Smooth muscle cell of the brain vasculature (primary cell): ENCODE data around the gene ENTPD7.

ENCODE experiments used
- DNase-seq: peaks from one replicate; pipeline ENCODE4 v3.0.0-alpha.2; 2012; ENCODE audit warnings: low read depth, low spot score

Gene ENTPD7

DNA sequence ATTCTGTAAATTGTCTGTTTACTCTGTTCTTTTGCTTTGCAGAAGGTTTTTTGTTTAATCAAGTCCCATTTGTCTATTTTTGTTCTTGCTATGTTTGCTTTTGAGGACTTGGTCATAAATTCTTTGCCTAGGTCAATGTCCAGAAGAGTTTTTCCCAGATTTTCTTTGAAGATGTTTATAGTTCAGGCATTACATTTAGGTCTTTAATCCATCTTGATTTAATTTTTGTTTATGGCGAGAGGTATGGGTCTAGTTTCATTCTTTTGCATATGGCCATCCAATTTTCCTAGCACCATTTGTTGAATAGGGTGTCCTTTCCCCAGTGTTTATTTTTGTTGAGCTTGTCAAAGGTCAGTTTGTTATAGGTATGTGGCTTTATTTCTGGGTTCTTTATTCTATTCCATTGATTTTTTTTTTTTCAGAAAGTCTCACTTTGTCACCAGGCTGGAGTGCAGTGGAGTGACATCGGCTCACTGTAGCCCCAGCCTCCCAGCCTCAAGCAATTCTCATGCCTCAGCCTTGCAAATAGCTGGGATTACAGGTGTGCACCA is 11.6 kb upstream of the ENTPD7 start:
- DNase-seq: no peak

DNA sequence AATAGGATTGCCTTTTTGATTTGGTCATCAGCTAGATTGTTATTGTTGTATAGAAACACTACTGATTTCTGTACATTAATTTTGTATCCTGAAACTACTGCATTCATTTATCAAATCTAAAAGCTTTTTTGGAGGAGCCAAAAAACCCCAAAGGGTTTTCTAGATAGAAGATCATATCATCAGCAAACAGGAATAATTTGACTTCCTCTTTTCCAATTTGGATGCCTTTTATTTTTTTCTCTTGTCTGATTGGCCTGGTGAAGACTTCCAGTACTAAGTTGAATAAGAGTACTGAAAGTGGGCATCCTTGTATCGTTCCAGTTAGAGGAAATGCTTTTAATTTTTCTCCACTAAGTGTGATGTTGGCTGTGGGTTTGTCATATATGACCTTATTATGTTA is 10.6 kb upstream of the ENTPD7 start:
- no peak for DNase-seq

DNA sequence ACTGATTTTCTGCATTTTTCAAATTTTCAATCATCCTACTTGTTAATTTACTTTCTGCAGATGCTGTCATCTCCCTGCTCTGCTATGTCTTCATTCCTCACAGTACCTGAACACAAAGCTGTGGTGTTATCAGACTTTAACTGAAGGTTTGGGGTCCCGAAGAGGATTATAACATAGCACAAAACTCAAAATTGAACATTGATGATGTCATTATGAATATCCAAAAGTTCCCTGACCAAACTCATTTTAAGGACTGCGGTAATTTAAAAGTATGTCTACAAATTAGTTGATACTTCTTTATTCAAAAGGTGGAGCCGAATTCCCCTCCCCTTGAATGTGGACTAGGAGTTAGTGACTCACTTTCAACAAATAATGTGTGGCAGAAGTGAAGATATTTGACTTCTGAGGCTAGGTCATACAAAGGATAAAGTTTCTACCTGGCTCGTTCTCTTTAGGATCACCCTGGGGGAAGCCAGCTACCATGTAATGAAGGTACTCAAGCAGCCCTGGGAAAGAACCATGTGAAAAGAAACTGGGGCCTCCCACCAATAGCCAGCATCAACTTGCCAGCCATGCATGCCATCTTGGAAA is 6.4 kb upstream of the ENTPD7 start:
- DNase-seq: no peak

DNA sequence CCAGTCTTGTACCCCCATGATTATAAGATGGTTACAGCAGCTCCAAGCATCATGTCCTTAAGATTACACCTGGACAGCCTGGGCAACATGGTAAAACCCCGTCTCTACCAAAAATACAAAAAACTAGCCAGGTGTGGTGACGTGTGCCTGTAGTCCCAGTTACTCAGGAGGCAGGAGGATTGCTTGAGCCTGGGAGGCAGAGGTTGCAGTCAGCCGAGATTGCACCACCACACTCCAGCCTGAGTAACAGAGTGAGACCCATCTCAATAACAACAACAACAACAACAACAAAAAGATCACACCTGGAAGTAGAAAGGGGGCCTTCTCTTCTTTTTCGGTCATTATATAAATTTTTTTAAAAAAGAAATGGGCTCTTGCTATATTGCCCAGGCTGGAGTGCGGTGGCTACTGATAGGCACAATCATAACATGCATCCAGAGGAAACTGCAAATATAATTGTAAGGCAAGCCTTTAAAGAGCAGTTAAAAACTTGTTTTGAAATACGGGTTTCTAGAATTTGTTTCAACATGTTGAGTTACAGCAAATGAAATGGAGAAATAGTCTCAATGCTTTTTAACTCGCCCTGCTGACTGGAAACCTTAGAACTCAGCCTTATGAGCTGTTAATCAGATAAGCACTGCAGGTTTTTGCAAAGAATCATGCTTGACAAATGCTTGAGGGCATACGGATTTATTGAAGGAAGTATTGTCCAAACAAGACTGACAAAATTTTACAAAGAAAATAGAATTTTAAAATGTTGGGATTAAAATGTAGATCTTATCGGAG is 4.7 kb upstream of the ENTPD7 start:
- no peak for DNase-seq

DNA sequence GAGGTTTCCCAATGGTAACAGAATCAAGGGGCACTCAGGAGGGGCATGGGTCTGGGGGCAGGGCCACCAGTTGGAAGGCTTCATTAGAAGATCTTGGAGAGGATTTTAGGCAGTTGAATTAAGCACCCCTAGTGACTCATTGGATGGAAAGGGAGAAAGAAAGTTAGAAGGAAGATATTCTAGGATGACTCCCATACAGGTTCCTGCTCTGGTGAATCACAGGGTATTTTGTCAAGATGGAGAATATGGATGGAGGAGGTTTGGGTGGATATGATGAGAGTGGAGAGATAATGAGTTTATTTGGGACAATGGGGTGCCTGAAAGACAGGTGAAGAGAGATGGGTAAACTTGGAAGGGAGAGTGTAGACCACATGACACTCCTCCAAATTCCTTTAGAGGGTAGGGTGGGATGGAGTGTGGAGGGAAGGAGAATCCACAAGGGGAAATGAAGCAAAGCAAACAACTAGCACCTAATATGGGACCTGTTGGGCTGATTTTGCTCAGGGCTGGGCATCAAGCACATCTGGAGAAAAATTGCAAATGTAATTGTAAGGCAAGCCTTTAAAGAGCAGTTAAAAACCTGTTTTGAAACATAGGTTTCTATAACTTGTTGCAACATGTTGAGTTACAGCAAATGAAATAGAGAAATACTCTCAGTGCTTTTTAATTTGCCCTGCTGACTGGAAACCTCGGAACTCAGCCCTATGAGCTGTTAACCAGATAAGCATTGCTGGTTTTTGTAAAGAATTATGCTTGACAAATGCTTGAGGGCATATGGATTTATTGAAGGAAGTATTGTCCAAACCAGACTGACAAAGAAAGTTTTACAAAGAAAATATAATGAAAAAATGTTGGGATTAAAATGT is 2.9 kb upstream of the ENTPD7 start:
- no peak for DNase-seq

DNA sequence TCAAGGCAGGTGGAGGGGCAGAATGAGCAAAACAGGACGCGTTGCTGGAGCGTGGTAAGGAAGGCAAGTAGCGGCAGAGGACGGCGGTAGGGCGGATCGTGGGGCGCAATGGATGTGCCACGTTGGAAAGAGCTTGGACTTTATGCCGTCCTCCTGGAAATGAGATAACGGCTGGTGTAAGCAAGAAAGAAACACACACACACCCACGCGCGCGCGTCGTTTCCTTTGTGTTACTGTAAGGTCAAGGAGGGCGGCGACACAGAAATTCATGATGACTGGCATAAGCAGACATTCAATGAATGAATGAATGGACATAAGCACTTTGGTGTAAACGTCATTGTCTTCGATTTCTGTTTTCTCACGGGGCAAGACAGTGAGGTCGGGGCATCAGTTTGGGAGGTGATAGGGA is 683 bp upstream of the ENTPD7 start:
- no peak for DNase-seq

DNA sequence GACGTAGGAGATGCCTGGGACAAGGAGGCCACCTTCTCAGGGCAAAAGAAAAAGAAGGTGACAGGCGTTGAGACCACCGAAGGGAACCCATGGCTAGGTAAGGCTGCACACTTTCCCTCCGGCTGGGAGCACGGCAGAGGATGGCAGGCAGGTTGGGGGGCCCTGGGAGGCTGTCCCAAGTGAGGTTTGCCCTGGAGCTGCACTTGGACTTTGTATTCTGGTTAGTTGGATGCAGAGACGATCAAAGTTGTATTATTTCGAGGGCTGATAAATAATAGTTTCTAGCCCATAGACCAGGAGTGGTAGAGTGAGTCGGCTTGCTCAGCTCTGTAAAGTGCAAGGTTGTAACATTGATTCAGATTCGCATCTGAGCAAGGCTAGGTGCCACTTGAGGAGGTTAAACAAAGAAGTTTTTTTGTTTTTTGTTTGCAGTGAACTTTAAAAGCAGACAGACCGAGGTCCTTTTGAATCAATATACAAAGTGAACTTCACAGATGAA is 608 bp downstream of the ENTPD7 start:
- no peak for DNase-seq

DNA sequence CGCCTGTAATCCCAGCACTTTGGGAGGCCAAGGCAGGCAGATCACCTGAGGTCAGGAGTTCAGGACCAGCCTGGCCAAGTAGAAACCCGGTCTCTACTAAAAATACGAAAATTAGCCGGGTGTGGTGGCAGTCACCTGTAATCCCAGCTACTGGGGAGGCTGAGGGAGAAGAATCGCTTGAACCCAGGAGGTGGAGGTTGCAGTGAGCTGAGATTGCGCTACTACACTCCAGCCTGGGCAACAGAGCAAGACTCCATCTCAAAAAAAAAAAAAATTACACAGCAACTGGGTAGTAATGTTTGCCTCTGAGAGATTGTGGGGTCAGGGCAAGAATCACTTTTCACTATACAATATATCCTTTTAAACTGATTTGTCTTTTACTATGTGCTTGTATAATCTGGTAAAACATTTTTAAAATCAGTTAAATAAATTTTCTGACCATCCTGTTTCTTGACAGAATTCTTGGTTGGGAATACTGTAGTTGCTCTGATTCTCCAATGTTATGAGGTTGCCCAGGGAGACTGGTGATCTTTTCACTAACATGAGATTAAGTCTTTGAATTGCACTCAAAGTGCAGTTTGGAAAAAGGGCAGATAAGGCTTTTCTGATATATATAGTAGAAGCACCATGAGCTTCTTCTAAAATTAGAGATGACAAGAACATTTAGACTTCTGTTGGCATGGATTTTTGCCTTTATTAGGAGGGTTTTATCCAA is 1.5 kb downstream of the ENTPD7 start:
- DNase-seq: no peak

DNA sequence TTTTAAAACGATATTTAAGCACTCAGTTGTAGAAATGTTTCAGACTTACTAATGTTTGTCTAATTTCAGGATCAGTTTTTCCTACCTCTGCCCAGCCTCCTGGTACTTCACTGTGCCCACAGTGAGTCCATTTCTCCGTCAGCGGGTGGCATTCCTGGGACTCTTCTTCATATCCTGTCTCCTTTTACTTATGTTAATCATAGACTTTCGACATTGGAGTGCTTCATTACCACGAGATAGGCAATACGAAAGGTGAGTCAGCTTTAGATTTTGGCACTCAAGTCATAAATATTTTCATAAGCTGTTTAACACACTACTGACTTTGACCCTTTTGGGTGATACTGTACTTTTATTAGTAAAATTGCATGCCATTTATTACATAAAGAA is 2.1 kb downstream of the ENTPD7 start:
- peak; percentile 12 for DNase-seq

DNA sequence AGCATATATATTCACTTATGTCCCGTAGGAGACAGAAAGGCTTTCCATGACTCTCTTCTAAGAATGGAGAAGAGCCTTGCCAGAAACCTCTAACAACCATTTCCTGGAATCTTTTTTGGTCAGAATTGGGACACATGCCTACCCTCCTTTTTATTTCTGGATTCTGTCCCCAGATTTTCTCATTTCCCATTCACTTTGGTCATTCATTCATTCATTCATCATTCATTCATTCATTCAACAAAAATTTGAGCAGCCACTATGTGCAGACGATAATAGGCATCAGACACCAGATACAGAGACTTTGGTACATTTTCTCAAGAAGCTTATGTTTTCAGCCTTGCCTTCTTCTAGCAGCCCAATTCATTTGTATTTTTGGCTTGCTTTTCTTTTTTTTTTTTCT is 6.0 kb downstream of the ENTPD7 start:
- DNase-seq: no peak

DNA sequence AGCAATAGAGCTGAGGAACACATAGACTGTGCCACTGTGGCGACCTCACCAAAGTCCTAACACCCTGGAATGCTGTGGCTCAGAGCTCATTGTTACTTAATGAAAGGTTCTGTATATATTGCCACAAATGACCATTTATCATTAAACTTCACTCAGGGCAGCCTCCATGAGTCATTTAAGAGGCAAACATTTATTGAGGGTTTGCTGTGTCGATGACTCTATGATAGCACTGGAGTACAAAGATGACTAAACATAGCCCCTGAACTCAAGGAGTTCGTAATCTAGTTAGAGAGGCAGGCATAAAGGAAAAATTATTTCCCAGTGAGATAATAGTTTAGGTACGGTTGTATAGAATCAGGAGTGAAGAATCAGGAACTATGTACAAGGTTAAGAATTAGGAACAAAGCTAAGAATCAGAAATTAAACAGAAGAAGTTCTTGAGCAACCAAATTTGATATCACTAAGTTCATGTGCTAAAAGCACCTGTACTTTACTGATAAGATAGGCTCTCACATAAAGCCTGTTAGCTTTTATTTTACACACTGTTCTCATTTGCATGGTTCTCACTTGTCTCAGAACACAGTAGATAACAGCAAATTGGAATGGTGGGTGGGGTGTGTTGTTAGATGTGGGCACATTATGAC is 7.9 kb downstream of the ENTPD7 start:
- DNase-seq: no peak

DNA sequence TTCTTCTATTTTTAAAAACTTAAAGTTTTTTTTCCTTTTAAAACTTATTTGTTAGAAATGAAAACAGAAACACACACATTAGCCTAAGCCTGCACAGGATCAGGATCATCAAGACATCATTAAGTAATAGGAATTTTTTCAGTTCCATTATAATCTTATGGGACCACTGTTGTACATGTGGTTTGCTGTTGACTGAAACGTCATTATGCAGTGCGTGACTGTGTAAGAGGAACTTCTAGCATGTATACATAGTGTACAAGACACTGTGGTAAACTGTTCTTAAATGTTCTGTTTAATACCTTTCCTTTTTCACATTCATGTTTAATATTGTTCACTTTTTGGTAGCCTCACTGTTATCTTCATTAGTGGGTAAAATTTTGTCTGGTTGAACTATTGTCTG is 12.1 kb downstream of the ENTPD7 start:
- no peak for DNase-seq

DNA sequence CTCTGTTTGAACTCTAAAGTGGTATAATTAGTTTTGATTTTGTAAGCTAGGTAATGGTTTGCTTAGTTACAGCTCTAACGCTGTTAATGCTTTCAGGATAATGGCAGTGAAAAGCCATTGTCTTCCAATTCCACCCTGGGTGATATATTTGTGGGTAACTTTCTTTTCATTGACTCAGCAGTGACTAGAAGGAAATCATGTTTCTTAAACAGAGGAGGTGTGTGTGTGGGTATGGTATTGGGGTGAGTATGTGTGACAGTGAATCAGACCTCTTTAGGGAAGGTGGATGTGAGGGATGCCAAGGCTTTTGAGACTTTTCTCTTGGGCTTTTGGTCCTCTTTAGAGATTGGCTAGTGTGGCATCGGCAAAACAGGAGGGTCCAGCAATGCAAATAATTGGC is 13.6 kb downstream of the ENTPD7 start:
- no peak for DNase-seq

DNA sequence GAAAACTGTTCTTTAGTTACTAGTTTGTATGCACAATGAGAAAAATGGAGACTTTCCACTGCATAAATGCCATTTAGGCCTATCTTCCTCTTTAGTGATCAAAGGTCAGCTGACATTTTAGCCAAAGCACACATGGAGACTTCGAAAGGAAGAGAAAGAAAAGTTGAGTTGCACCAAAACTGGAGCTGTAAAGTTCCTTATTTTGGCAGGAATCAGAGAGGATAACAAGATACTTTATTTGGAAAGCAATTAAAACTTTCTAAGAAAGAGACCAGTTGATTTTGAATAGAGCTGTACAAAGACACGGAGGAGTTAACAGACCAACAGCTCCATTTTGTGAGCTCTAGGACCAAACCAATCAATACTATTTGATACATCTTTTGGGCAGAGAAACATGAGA is 14.2 kb downstream of the ENTPD7 start:
- DNase-seq: no peak

DNA sequence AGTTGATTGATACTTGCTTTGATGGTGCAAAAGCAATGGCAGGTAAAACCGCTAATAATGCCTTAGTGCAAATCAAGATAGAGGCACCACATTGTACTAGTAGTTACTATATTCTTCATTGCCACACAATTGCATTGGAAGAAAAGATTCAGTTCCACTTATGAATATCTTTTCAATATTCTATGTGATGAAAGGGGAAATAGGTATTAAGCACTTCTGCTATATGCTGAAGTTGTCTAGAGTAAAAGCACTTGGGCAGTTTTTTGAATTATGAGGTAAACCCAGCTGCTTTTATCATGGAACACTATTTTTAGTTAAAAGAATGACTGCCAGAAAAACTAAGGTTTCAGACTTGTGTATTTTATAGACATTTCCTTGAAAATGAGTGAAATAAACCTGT is 15.5 kb downstream of the ENTPD7 start:
- DNase-seq: no peak

DNA sequence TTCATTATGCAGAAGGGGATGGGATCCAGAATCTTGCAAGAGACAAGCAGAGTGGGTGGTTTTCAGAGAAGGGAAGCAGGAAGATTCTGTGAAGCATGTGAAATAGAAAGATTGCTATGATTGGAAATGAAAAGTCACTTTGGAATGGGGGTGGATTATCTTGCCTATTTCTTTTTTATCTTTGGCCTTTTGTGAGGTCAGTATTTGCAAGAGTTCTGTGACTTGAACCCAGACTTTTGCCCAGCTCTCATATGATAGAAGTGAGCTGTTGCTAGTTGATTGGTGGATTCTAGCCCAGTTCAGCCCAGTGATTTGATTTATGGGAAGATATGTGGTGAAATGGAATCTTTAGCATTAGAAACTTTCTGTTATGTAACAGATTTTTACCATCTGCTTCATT is 17.1 kb downstream of the ENTPD7 start:
- DNase-seq: no peak

DNA sequence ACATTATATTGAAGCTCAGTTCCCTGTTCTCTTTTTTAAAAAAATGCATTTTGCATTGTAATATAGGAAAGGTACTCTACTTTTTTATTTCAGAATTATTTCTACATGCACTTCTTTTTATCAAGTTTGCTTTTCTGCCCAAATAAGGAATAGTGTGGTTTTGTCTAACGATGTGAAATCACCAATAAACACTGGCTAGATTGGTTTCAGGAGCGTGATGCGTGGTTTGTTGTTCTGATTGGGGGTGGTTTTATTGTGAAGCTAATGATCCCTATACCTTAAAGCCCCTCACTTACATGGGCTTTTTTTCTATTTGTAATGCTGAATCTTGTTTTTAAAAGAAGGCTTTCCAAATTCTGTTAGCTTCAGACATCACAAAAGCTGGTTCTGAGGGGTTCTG is 17.6 kb downstream of the ENTPD7 start:
- no peak for DNase-seq

DNA sequence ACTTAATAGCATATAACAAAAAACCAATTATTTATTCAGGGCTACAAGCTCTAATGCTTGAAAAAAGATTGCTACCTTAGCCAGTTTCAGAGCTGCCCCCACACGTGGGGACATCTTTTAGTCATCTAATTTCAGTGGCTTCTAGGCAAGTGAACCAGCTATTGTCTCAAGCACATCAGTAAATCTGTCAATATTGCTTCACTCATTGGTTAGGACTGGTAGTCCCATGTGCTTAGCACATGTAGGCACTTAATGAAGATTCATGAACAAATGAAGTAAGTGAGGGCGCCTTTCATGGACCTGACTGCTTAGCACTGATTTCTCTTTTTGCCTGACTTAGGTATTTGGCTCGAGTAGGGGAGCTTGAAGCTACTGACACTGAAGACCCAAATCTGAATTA is 19.6 kb downstream of the ENTPD7 start:
- no peak for DNase-seq

DNA sequence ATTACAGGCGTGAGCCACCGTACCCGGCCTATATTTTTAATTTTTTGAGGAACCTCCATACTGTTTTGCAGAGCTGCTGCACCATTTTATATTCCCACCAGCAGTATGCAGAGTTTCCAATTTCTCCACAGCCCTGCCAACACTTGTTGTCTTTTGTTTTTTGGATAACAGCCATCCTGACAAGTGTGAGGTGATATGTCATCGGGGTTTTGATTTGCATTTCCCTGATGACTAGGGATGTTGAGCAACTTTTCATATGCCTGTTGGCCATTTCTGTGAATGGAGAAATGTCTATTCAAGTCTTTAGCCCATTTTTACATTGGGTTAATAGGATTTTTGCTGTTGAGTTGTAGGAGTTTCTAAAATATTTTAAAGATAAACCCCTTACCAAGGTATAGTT is 22.2 kb downstream of the ENTPD7 start:
- DNase-seq: no peak

DNA sequence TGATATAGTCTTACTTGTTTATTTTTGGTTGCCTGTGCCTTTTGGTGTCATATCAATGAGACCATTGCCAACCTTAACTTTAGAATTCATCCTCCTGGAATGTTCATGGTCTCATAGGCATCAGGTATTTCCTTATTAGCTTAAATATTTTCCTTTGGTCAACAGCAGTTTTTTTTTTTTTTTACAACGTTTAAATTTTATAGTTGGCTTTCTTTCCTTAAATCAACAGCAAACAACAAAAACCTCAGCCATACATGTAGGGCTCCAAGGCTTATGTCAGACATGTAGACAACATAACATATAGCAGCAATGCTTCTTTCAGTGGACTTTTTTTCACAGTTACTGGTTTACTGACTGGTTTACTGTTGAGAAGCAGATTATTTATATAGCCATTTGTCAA is 22.7 kb downstream of the ENTPD7 start:
- DNase-seq: no peak

DNA sequence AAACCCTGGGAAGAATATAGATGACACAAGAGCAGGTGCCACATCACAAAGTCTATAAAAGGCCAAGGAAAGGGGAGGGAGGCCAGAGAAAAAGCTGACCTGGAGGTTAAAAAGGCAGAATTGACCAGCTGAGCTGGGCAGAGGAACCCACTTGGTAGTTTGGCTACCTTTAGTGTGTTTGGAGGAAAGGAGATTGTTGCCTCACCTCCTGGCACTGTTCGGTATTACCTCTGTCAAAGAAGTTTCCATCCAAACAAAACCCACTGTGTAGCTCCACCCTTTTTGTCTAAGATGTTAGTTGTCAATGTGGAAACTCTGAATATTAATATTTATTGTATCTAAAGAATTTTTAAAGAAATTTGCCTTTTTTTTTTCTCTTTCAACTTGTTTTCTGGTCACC is 23.4 kb downstream of the ENTPD7 start:
- DNase-seq: no peak
